GM23338 (cell line): ENCODE data around the gene NUDT16L1. TPM values are rescaled to one million over a fixed set of nuclear protein-coding genes. Genes with fewer than 3 reads are reported as not detected.

Source experiments
- ATAC-seq: fragments of 200-7000 bp; cut with Tn5 transposase; 3 replicates; pipeline ENCODE4 v1.9.1; 2020
- DNase-seq: peaks from one replicate; pipeline ENCODE4 v3.0.0-alpha.2; 2015; ENCODE audit warnings: low spot score
- H2AFZ ChIP-seq: fragments of 200-600 bp; sonication (generic); 2 replicates; pipeline ENCODE4 v1.8.0; 2016; ENCODE audit warnings: antibody characterized with exemption, mild to moderate bottlenecking, moderate library complexity
- H3F3A ChIP-seq: fragments of 200-600 bp; sonication (generic); replicated peaks from 2 replicates; pipeline ENCODE4 v1.8.0; 2017; ENCODE audit warnings: antibody characterized with exemption, mixed run types, low read depth
- H3K27ac ChIP-seq: fragments of 200-600 bp; sonication (generic); 2 replicates; pipeline ENCODE4 v1.6.1; 2016; ENCODE audit warnings: low read depth
- H3K27me3 ChIP-seq: fragments of 200-600 bp; sonication (generic); 2 replicates; pipeline ENCODE4 v1.8.0; 2016; ENCODE audit warnings: mild to moderate bottlenecking, mixed run types, moderate library complexity; ENCODE audit not compliant: insufficient read depth
- H3K36me3 ChIP-seq: fragments of 200-600 bp; sonication (generic); 2 replicates; pipeline ENCODE4 v1.8.0; 2016; ENCODE audit warnings: mild to moderate bottlenecking; ENCODE audit not compliant: insufficient read depth
- H3K4me1 ChIP-seq: fragments of 200-600 bp; sonication (generic); 2 replicates; pipeline ENCODE4 v1.8.0; 2016; ENCODE audit warnings: mild to moderate bottlenecking, moderate library complexity; ENCODE audit not compliant: insufficient read depth
- H3K4me2 ChIP-seq: fragments of 200-600 bp; sonication (generic); 2 replicates; pipeline ENCODE4 v1.7.1; 2017; ENCODE audit warnings: mixed run types
- H3K4me3 ChIP-seq: fragments of 200-600 bp; sonication (generic); 2 replicates; pipeline ENCODE4 v1.6.1; 2016; ENCODE audit warnings: mixed run types
- H3K79me2 ChIP-seq: fragments of 200-600 bp; sonication (generic); replicated peaks from 2 replicates; pipeline ENCODE4 v1.8.0; 2017; ENCODE audit warnings: mild to moderate bottlenecking; ENCODE audit not compliant: insufficient read depth
- H3K9me2 ChIP-seq: fragments of 200-600 bp; sonication (generic); 2 replicates; pipeline ENCODE4 v1.8.0; 2017; ENCODE audit not compliant: insufficient read depth
- H4K20me1 ChIP-seq: fragments of 200-600 bp; sonication (generic); replicated peaks from 2 replicates; pipeline ENCODE4 v1.8.0; 2017; ENCODE audit warnings: mild to moderate bottlenecking; ENCODE audit not compliant: insufficient read depth
- H3K27ac Mint-ChIP-seq: 2 replicates; pipeline ENCODE4 v1.8.0; 2020; ENCODE audit warnings: inconsistent platforms, mild to moderate bottlenecking, moderate library complexity, mixed read lengths
- H3K27me3 Mint-ChIP-seq: 3 replicates; pipeline ENCODE4 v1.8.0; 2022; ENCODE audit warnings: low read depth, mild to moderate bottlenecking, moderate library complexity, mixed read lengths, inconsistent platforms; ENCODE audit not compliant: insufficient read depth, poor library complexity
- H3K36me3 Mint-ChIP-seq: 3 replicates; pipeline ENCODE4 v1.8.0; 2021; ENCODE audit warnings: low read depth, mild to moderate bottlenecking, inconsistent platforms, moderate library complexity, mixed read lengths
- H3K4me1 Mint-ChIP-seq: 3 replicates; pipeline ENCODE4 v1.8.0; 2020; ENCODE audit warnings: mild to moderate bottlenecking, inconsistent platforms, mixed read lengths
- H3K4me3 Mint-ChIP-seq: 3 replicates; pipeline ENCODE4 v1.8.0; 2021; ENCODE audit warnings: moderate library complexity, mild to moderate bottlenecking, inconsistent platforms, mixed read lengths
- H3K9me3 Mint-ChIP-seq: 3 replicates; pipeline ENCODE4 v1.8.0; 2020; ENCODE audit warnings: moderate library complexity, mild to moderate bottlenecking, inconsistent platforms, mixed read lengths
- CREB1 ChIP-seq: fragments of 250-450 bp; sonication (Bioruptor Pico); IDR thresholded peaks from 2 replicates; pipeline ENCODE4 v1.5.0; 2020; ENCODE audit warnings: low read depth, mild to moderate bottlenecking, moderate library complexity
- ETS1 ChIP-seq: IDR thresholded peaks from 2 replicates; pipeline ENCODE4 v1.6.1; 2016; ENCODE audit warnings: antibody characterized with exemption
- JUNB ChIP-seq: IDR thresholded peaks from one replicate; pipeline ENCODE4 v1.6.1; 2016; ENCODE audit warnings: antibody characterized with exemption; ENCODE audit not compliant: unreplicated experiment
- NANOG ChIP-seq: IDR thresholded peaks from 2 replicates; pipeline ENCODE4 v1.6.1; 2016; ENCODE audit warnings: antibody characterized with exemption, borderline replicate concordance
- POLR2AphosphoS5 ChIP-seq: IDR thresholded peaks from 2 replicates; pipeline ENCODE4 v1.6.1; 2016; ENCODE audit warnings: antibody characterized with exemption, low read depth
- REST ChIP-seq: IDR thresholded peaks from one replicate; pipeline ENCODE4 v1.6.1; 2018; ENCODE audit warnings: antibody characterized with exemption; ENCODE audit not compliant: unreplicated experiment
- ZNF114 ChIP-seq: fragments of 250-450 bp; sonication (Bioruptor Pico); IDR thresholded peaks from 2 replicates; pipeline ENCODE4 v1.5.0; 2020; ENCODE audit warnings: mild to moderate bottlenecking, moderate library complexity
- ZNF462 ChIP-seq: fragments of 250-450 bp; sonication (Bioruptor Pico); IDR thresholded peaks from 2 replicates; pipeline ENCODE4 v1.5.0; 2020; ENCODE audit warnings: mild to moderate bottlenecking, moderate library complexity
- polyA plus RNA-seq: library from polyadenylated mRNA; unstranded; fragments of >200 nt; fragmentation: Nextera tagmentation; extraction: Ambion mirVana; gene quantifications from 2 replicates; pipeline ENCODE4 v1.2.1, GENCODE V29; 2016
- total RNA-seq: library from RNA; depleted of rRNA; stranded (reverse); fragments of >200 nt; shearing (Covaris generic); gene quantifications from 2 replicates; pipeline ENCODE4 v1.2.3, GENCODE V29; 2014

The NUDT16L1 gene
- total and polyA plus RNA-seq, 2 experiments from 2014 or later, result 37.1 to 80.4 TPM

GRCh38 chr16:4734730-4735535 is 41.6 kb downstream of the NUDT16L1 start:
- H3K27me3 Mint-ChIP-seq, result peaks cover 18% of the 10 kb centered on the region
- Histone ChIP-seq H3K36me3 (no peaks in the 10 kb centered on the region; the same call in 1 of the 2 replicates), H3K4me1 (peaks cover 10% of the 10 kb centered on the region; the same call in 1 of the 2 replicates), H4K20me1 (peaks cover 3% of the 10 kb centered on the region), H3K79me2 (peaks cover 39% of the 10 kb centered on the region), H3K9me2 (no peaks in the 10 kb centered on the region), H2AFZ (peak overlapping the region; percentile 100), H3K27ac (peak overlapping the region; percentile 95), H3K4me3 (peak overlapping the region; percentile 98), H3F3A (peaks cover 21% of the 10 kb centered on the region), H3K27me3 (no peaks in the 10 kb centered on the region), H3K4me2 (peak overlapping the region; percentile 100)
- H3K4me3 Mint-ChIP-seq, result peak overlapping the region; percentile 92
- H3K27ac Mint-ChIP-seq, result peak overlapping the region; percentile 98
- ATAC-seq (peak; percentile 74), DNase-seq (peak; percentile 93)
- H3K36me3 Mint-ChIP-seq, result peaks cover 9% of the 10 kb centered on the region
- peaks cover 8% of the 10 kb centered on the region; the same call in 2 of the 3 replicates for H3K4me1 Mint-ChIP-seq
- no peaks in the 10 kb centered on the region for H3K9me3 Mint-ChIP-seq
- no peak for TF ChIP-seq JUNB
- TF ChIP-seq POLR2AphosphoS5, result peak; percentile 70

- H3K4me2 ChIP-seq, result no peak overlapping the region
- H3F3A ChIP-seq, result peaks cover 18% of the 10 kb centered on the region
- Mint-ChIP-seq H3K9me3 (no peaks in the 10 kb centered on the region), H3K27ac (no peak overlapping the region), H3K27me3 (peaks cover 18% of the 10 kb centered on the region), H3K36me3 (no peaks in the 10 kb centered on the region), H3K4me3 (no peak overlapping the region), H3K4me1 (peaks cover 8% of the 10 kb centered on the region; the same call in 2 of the 3 replicates)
- peaks cover 23% of the 10 kb centered on the region for H3K79me2 ChIP-seq
- no peaks in the 10 kb centered on the region for H3K27me3 ChIP-seq
- H2AFZ ChIP-seq, result no peak overlapping the region
- no peak overlapping the region for H3K27ac ChIP-seq
- H3K4me1 ChIP-seq, result peaks cover 10% of the 10 kb centered on the region; the same call in 1 of the 2 replicates
- H4K20me1 ChIP-seq, result peaks cover 3% of the 10 kb centered on the region; the same call in 1 of the 2 replicates
- no peak for ATAC-seq
- no peak overlapping the region for H3K4me3 ChIP-seq
- no peaks in the 10 kb centered on the region for H3K36me3 ChIP-seq
- DNase-seq, result no peak
- H3K9me2 ChIP-seq, result no peaks in the 10 kb centered on the region
- TF ChIP-seq ZNF462 (CRISPR knock-in tag) (no peak), JUNB (no peak), NANOG (no peak), CREB1 (CRISPR knock-in tag) (no peak), ETS1 (no peak), ZNF114 (CRISPR knock-in tag) (no peak), REST (no peak)
Observed at GRCh38 chr16:4736546-4736945, 43.2 kb downstream of the NUDT16L1 start.
